Measurements from ENCODE around the gene ZFAND2A. TPM values are rescaled to one million over a fixed set of nuclear protein-coding genes. Genes with fewer than 3 reads are reported as not detected.
A peak's percentile ranks its signal among the peaks of the same experiment; 100 is the strongest.
"Not testable (repeated sequence)": the region's sequence is repeated elsewhere in the genome, so short reads cannot be mapped to it uniquely, and the experiment has no call there.

Gene ZFAND2A
- 10 to 100 TPM; 19.1 to 20.7 TPM for total RNA-seq

GRCh38 chr7:1159891-1160669 lies at the start of gene ZFAND2A:
TSS of gene ZFAND2A (minus strand) at chr7:1160196. CDS start at chr7:1158212, 1,984 bp downstream.
- DNase-seq: peak; percentile 99
- no peaks in the 10 kb centered on the region for H3K9me3 Mint-ChIP-seq
- peak within 1 kb of the TSS; percentile 86 for H3K4me3 Mint-ChIP-seq
- intact Hi-C loops (cut with micrococcal nuclease): loop anchor here (1.0 to 10.0 kb wide), 4 partner anchors 10 to 345 kb away; partner anchors contain the start of gene GET4
- peak within 1 kb of the TSS; percentile 78 for H3K27ac Mint-ChIP-seq
- CTCF ChIA-PET: interaction anchor here (0.8 to 1.8 kb wide), 3 partner anchors 9 to 22 kb away, joined by 3 to 7 read pairs (median 4); no protein-coding TSS in a partner anchor
- H3K27me3 Mint-ChIP-seq (ENCODE audit: low read depth): no peaks in the 10 kb centered on the region
- H3K4me1 Mint-ChIP-seq (ENCODE audit: low read depth): peaks cover 29% of the 10 kb centered on the region
- peaks cover 8% of the 10 kb centered on the region for H3K36me3 Mint-ChIP-seq (ENCODE audit: low read depth)

GRCh38 chr7:1209097-1209496 lies 49.1 kb upstream of the ZFAND2A start:
- no peak for DNase-seq
- H3K4me1 Mint-ChIP-seq (ENCODE audit: low read depth): no peaks in the 10 kb centered on the region
- H3K9me3 Mint-ChIP-seq: no peaks in the 10 kb centered on the region
- no peaks in the 10 kb centered on the region for H3K36me3 Mint-ChIP-seq (ENCODE audit: low read depth)
- no peak overlapping the region for H3K4me3 Mint-ChIP-seq
- H3K27ac Mint-ChIP-seq: no peak overlapping the region
- H3K27me3 Mint-ChIP-seq (ENCODE audit: low read depth): peaks cover 23% of the 10 kb centered on the region
- CTCF ChIA-PET: no interaction called here
- intact Hi-C loops (cut with micrococcal nuclease): no loop called here

GRCh38 chr7:1205742-1206141 lies 45.7 kb upstream of the ZFAND2A start:
- intact Hi-C loops (cut with micrococcal nuclease); DNase-seq; H3K4me1 Mint-ChIP-seq (ENCODE audit: low read depth); H3K4me3 Mint-ChIP-seq; H3K27ac Mint-ChIP-seq; CTCF ChIA-PET; H3K9me3 Mint-ChIP-seq; H3K36me3 Mint-ChIP-seq (ENCODE audit: low read depth): not testable (repeated sequence)
- H3K27me3 Mint-ChIP-seq (ENCODE audit: low read depth): peaks cover 20% of the 10 kb centered on the region

GRCh38 chr7:1204460-1205140 lies 44.6 kb upstream of the ZFAND2A start:
- no peak overlapping the region for H3K27ac Mint-ChIP-seq
- CTCF ChIA-PET: no interaction called here
- H3K27me3 Mint-ChIP-seq (ENCODE audit: low read depth): peaks cover 12% of the 10 kb centered on the region

GRCh38 chr7:1202914-1203313 lies 42.9 kb upstream of the ZFAND2A start:
- H3K36me3 Mint-ChIP-seq (ENCODE audit: low read depth); DNase-seq; H3K27ac Mint-ChIP-seq; H3K4me1 Mint-ChIP-seq (ENCODE audit: low read depth); CTCF ChIA-PET; H3K4me3 Mint-ChIP-seq; H3K27me3 Mint-ChIP-seq (ENCODE audit: low read depth); intact Hi-C loops (cut with micrococcal nuclease); H3K9me3 Mint-ChIP-seq: not testable (repeated sequence)

More at GRCh38 chr7:1204460-1205140, 44.6 kb upstream of the ZFAND2A start:
- H3K4me1 Mint-ChIP-seq (ENCODE audit: low read depth): no peaks in the 10 kb centered on the region
- intact Hi-C loops (cut with micrococcal nuclease): no loop called here
- DNase-seq: no peak
- no peak overlapping the region for H3K4me3 Mint-ChIP-seq
- no peaks in the 10 kb centered on the region for H3K9me3 Mint-ChIP-seq
- no peaks in the 10 kb centered on the region for H3K36me3 Mint-ChIP-seq (ENCODE audit: low read depth)

- no peak for DNase-seq
- intact Hi-C loops (cut with micrococcal nuclease): no loop called here
- H3K36me3 Mint-ChIP-seq (ENCODE audit: low read depth): no peaks in the 10 kb centered on the region
These were observed 41.9 kb upstream of the ZFAND2A start for GRCh38 chr7:1201916-1202315.

GRCh38 chr7:1200045-1200444 lies 40.0 kb upstream of the ZFAND2A start:
- intact Hi-C loops (cut with micrococcal nuclease): no loop called here
- no peaks in the 10 kb centered on the region for H3K9me3 Mint-ChIP-seq
- no peak overlapping the region for H3K4me3 Mint-ChIP-seq
- H3K27me3 Mint-ChIP-seq (ENCODE audit: low read depth): peaks cover 12% of the 10 kb centered on the region
- CTCF ChIA-PET: no interaction called here
- H3K27ac Mint-ChIP-seq: no peak overlapping the region
- no peaks in the 10 kb centered on the region for H3K4me1 Mint-ChIP-seq (ENCODE audit: low read depth)
- no peak for DNase-seq
- H3K36me3 Mint-ChIP-seq (ENCODE audit: low read depth): no peaks in the 10 kb centered on the region

More at GRCh38 chr7:1201916-1202315, 41.9 kb upstream of the ZFAND2A start:
- Mint-ChIP-seq H3K9me3 (no peaks in the 10 kb centered on the region), H3K27me3 (ENCODE audit: low read depth) (peaks cover 8% of the 10 kb centered on the region), H3K4me1 (ENCODE audit: low read depth) (no peaks in the 10 kb centered on the region), H3K27ac (no peak overlapping the region), H3K4me3 (no peak overlapping the region)
- CTCF ChIA-PET: no interaction called here

GRCh38 chr7:1197997-1198625 lies 38.1 kb upstream of the ZFAND2A start:
- Mint-ChIP-seq H3K4me3 (no peak overlapping the region), H3K27me3 (ENCODE audit: low read depth) (peaks cover 11% of the 10 kb centered on the region), H3K9me3 (no peaks in the 10 kb centered on the region), H3K4me1 (ENCODE audit: low read depth) (no peaks in the 10 kb centered on the region), H3K36me3 (ENCODE audit: low read depth) (no peaks in the 10 kb centered on the region), H3K27ac (no peak overlapping the region)
- DNase-seq: no peak
- intact Hi-C loops (cut with micrococcal nuclease): no loop called here
- CTCF ChIA-PET: interaction anchor here (0.5 kb wide), 1 partner anchor 31 kb away, joined by 3 read pairs; no protein-coding TSS in a partner anchor

GRCh38 chr7:1196950-1197349 lies 37.0 kb upstream of the ZFAND2A start:
- Mint-ChIP-seq H3K4me3 (no peak overlapping the region), H3K27ac (no peak overlapping the region), H3K27me3 (ENCODE audit: low read depth) (peaks cover 15% of the 10 kb centered on the region), H3K9me3 (no peaks in the 10 kb centered on the region), H3K4me1 (ENCODE audit: low read depth) (peaks cover 5% of the 10 kb centered on the region), H3K36me3 (ENCODE audit: low read depth) (no peaks in the 10 kb centered on the region)
- intact Hi-C loops (cut with micrococcal nuclease): no loop called here
- CTCF ChIA-PET: no interaction called here
- no peak for DNase-seq

- H3K9me3 Mint-ChIP-seq; DNase-seq; CTCF ChIA-PET; H3K27ac Mint-ChIP-seq; H3K36me3 Mint-ChIP-seq (ENCODE audit: low read depth); intact Hi-C loops (cut with micrococcal nuclease); H3K4me1 Mint-ChIP-seq (ENCODE audit: low read depth); H3K4me3 Mint-ChIP-seq: not testable (repeated sequence)
- peaks cover 15% of the 10 kb centered on the region for H3K27me3 Mint-ChIP-seq (ENCODE audit: low read depth)
These were observed 36.4 kb upstream of the ZFAND2A start for GRCh38 chr7:1196441-1196840.

GRCh38 chr7:1193593-1194424 lies 33.8 kb upstream of the ZFAND2A start:
- Mint-ChIP-seq H3K9me3 (no peaks in the 10 kb centered on the region), H3K27ac (no peak overlapping the region), H3K4me1 (ENCODE audit: low read depth) (peaks cover 12% of the 10 kb centered on the region), H3K36me3 (ENCODE audit: low read depth) (no peaks in the 10 kb centered on the region), H3K4me3 (no peak overlapping the region), H3K27me3 (ENCODE audit: low read depth) (peaks cover 17% of the 10 kb centered on the region)
- peak; percentile 51 for DNase-seq
- intact Hi-C loops (cut with micrococcal nuclease): loop anchor here (1.0 kb wide), 1 partner anchor 218 kb away; no protein-coding TSS in a partner anchor
- CTCF ChIA-PET: interaction anchor here (0.6 to 2.6 kb wide), 10 partner anchors 11 to 281 kb away, joined by 3 to 12 read pairs (median 4); no protein-coding TSS in a partner anchor

Measured in activated naive CD4-positive, alpha-beta T cell treated with anti-CD3 and anti-CD28 coated beads for 36 hours (primary cell).